Common myeloid progenitor, CD34-positive (primary cell): ENCODE results near the gene CADPS2.
"Not testable (repeated sequence)": the region's sequence is repeated elsewhere in the genome, so short reads cannot be mapped to it uniquely, and the experiment has no call there.

Experiments
- CTCF ChIA-PET: fragments of 350-600 bp; sonication (Branson Sonifier 250); formaldehyde crosslinking; loops from one replicate; lab custom pipeline; 2021; ENCODE audit warnings: antibody characterized with exemption; lab: Charles Lee
- POLR2A ChIA-PET: fragments of 350-600 bp; sonication (Branson Sonifier 250); formaldehyde crosslinking; loops from one replicate; lab custom pipeline; 2021; ENCODE audit warnings: antibody characterized with exemption; lab: Charles Lee
- DNase-seq, 3 donors: peaks; one replicate each; pipeline versions ENCODE4 v3.0.0 to v3.0.0-alpha.2; 2013
- H3K27ac ChIP-seq, 2 experiments: 1 replicate in 1 of 2; 2 replicates in 1 of 2; pipeline ENCODE4 v1.7.0; 2013; ENCODE audit warnings: inconsistent platforms in 2 of 2, low read length in 2 of 2, mild to moderate bottlenecking in 2 of 2, low read depth in 1 of 2, moderate library complexity in 1 of 2; ENCODE audit not compliant: severe bottlenecking in 2 of 2, insufficient read depth in 1 of 2, poor library complexity in 1 of 2
- H3K27me3 ChIP-seq, 5 experiments: replicated peaks in 2 of 5; 1 replicate in 3 of 5; 2 replicates in 2 of 5; pipeline versions ENCODE4 v1.6.1 to v1.7.0; 2013; ENCODE audit warnings: low read length in 4 of 5, mild to moderate bottlenecking in 2 of 5, moderate library complexity in 2 of 5, inconsistent platforms in 1 of 5; ENCODE audit not compliant: insufficient read depth in 5 of 5, control insufficient read depth in 4 of 5
- H3K36me3 ChIP-seq, 4 experiments: 1 replicate in 2 of 4; 2 replicates in 2 of 4; pipeline versions ENCODE4 v1.6.1 to v1.7.0; 2013; ENCODE audit warnings: low read length in 3 of 4, control low read depth in 1 of 4, mild to moderate bottlenecking in 1 of 4; ENCODE audit not compliant: control insufficient read depth in 4 of 4, insufficient read depth in 4 of 4
- H3K4me1 ChIP-seq, 4 experiments: 1 replicate in 3 of 4; 2 replicates in 1 of 4; pipeline versions ENCODE4 v1.6.1 to v1.7.1; 2013; ENCODE audit warnings: low read length in 3 of 4, mild to moderate bottlenecking in 3 of 4, control low read depth in 1 of 4, inconsistent platforms in 1 of 4, moderate library complexity in 1 of 4; ENCODE audit not compliant: control insufficient read depth in 4 of 4, insufficient read depth in 4 of 4; ENCODE audit errors: control extremely low read depth in 1 of 4
- H3K4me3 ChIP-seq, 7 experiments: 1 replicate in 4 of 7; 2 replicates in 3 of 7; pipeline versions ENCODE4 v1.5.1 to v1.7.0; 2013; ENCODE audit warnings: mild to moderate bottlenecking in 7 of 7, low read length in 6 of 7, moderate library complexity in 6 of 7, inconsistent platforms in 2 of 7, low read depth in 2 of 7, control low read depth in 1 of 7; ENCODE audit not compliant: insufficient read depth in 4 of 7, control insufficient read depth in 1 of 7; ENCODE audit errors: extremely low read depth in 1 of 7
- H3K9me3 ChIP-seq, 5 experiments: 1 replicate in 4 of 5; 2 replicates in 1 of 5; pipeline versions ENCODE4 v1.6.1 to v1.7.1; 2013; ENCODE audit warnings: low read length in 4 of 5, mild to moderate bottlenecking in 2 of 5, inconsistent platforms in 1 of 5, low read depth in 1 of 5, moderate library complexity in 1 of 5; ENCODE audit not compliant: control insufficient read depth in 4 of 5, insufficient read depth in 2 of 5; ENCODE audit errors: control extremely low read depth in 1 of 5
- WGBS: methylation state at CpG from one replicate; pipeline ENCODE4 v1.1.5; 2013; ENCODE audit not compliant: insufficient coverage; 5-methylcytosine and 5-hydroxymethylcytosine counted together

CADPS2 gene

DNA sequence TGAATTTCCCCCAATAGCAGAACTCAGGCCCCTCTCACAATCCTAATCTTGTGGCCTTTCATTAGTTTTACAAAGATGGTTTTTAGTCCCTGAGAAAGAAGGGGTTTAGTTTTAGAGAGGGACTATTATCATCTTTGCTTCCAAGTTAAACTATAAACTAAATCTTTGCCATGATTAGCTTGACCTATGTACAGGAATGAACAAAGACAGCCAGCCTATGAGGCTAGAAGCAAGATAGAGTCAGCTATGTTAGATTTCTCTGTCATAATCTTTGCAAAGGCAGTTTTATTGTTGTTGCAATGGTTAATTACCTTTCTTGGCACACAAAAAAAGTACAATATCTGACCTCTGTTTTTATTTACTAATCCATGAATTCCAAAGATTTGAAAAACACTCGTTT lies 206.4 kb downstream of the CADPS2 start:
- Histone ChIP-seq H3K36me3 (no peaks in the 10 kb centered on the region), H3K27me3 (no peaks in the 10 kb centered on the region), H3K27ac (no peak overlapping the region), H3K4me3 (no peak overlapping the region), H3K4me1 (no peaks in the 10 kb centered on the region), H3K9me3 (no peaks in the 10 kb centered on the region)
- WGBS, result no CpG with 5 or more reads among the region's 1 CpG
- ChIA-PET POLR2A (no interaction called here), CTCF (no interaction called here)
- DNase-seq, result no peak

DNA sequence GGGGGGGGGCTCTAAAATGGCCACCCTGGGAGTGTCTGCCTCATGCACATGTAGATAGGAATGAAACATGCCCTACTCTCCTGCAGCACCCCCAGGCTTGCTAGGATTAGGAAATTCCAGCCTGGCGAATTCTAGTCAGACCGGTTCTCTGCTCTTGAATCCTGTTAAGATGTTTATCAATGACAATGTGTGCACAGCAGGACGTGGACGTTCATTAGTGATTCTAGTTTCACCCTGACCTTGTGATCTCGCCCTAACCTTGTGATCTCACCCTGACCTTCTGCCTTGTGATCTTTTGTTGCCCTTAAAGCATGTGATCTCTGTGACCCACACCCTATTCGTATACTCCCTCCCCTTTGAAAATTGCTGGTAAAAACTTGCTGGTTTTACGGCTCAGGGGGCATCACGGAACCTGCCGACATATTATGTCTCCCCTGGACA lies 207.0 kb downstream of the CADPS2 start:
- H3K9me3 ChIP-seq, H3K27ac ChIP-seq, DNase-seq, H3K4me1 ChIP-seq, H3K36me3 ChIP-seq, CTCF ChIA-PET, H3K27me3 ChIP-seq, POLR2A ChIA-PET, H3K4me3 ChIP-seq: not testable (repeated sequence)
- WGBS, result 81% methylated on average over 9 of the region's 9 CpGs

DNA sequence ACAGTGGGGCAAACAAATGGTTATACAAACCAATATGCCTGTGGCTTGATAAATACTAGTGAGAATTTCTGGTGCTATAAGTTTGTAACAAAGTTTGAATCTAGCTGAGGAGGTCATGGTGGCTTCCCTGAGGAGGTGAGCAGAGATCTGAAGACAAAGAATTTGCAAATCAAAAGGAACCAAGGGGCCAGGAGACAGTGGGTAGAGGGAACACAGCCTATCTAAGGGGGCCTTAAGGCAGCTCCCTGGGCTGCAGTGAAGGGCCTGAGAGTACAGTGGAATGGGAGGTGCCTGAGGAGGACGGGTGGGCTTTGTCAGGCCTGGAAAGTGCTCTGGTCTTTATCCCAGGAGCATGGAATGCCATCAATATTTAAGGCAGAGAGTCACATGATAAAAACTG lies 209.1 kb downstream of the CADPS2 start:
- Histone ChIP-seq H3K4me3 (no peak overlapping the region), H3K27me3 (no peaks in the 10 kb centered on the region), H3K9me3 (no peaks in the 10 kb centered on the region), H3K4me1 (no peaks in the 10 kb centered on the region), H3K36me3 (no peaks in the 10 kb centered on the region), H3K27ac (no peak overlapping the region)
- WGBS, result 100% methylated on average over 1 of the region's 1 CpG
- DNase-seq, result no peak
- ChIA-PET POLR2A (no interaction called here), CTCF (interaction anchor here (1.3 kb wide), 1 partner anchor 8 kb away, joined by 3 read pairs; no protein-coding TSS in a partner anchor)

DNA sequence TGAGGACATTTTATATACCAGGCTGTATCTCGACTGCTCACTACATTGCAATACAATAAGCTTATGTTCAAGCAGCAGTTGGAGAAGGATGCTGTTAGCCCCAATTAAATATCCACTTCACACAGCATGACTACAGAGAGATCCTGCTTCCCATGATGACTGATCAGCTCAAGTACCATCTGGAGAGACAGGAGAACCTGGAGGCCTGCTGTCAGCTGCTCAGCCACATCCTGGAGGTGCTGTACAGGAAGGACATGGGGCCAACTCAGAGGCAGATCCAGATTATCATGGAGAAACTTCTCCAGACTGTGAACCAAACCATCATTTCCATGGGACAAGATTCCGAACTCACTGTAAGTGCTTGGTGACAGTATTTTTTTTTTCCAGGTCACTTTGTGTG lies 209.8 kb downstream of the CADPS2 start:
- POLR2A ChIA-PET, result no interaction called here
- H3K27ac ChIP-seq, result no peak overlapping the region
- H3K4me1 ChIP-seq, result no peaks in the 10 kb centered on the region
- no peak overlapping the region for H3K4me3 ChIP-seq
- WGBS, result 89% methylated on average over 2 of the region's 2 CpGs
- CTCF ChIA-PET, result no interaction called here
- no peak for DNase-seq
- H3K9me3 ChIP-seq, result no peaks in the 10 kb centered on the region
- no peaks in the 10 kb centered on the region for H3K27me3 ChIP-seq
- H3K36me3 ChIP-seq, result no peaks in the 10 kb centered on the region

DNA sequence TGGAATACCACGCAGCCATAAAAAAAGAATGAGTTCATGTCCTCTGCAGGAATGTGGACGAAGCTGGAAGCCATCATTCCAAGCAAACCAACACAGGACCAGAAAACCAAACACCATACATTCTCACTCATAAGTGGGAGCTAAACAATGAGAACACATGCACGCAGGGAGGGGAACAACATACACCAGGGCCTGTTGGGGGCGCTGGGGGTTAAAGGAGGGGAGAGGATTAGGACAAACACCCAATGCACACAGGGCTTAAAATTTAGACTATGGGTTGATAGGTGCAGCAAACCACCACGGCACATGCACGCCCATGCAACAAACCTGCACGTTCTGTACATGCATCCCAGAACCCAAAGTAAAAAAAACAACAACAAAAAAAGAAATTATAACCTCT lies 210.6 kb downstream of the CADPS2 start:
- no peaks in the 10 kb centered on the region for H3K9me3 ChIP-seq
- no peaks in the 10 kb centered on the region for H3K4me1 ChIP-seq
- no peaks in the 10 kb centered on the region for H3K36me3 ChIP-seq
- ChIA-PET CTCF (no interaction called here), POLR2A (no interaction called here)
- H3K27ac ChIP-seq, result no peak overlapping the region
- DNase-seq, result no peak
- no peak overlapping the region for H3K4me3 ChIP-seq
- H3K27me3 ChIP-seq, result no peaks in the 10 kb centered on the region
- no CpG with 5 or more reads among the region's 7 CpGs for WGBS

DNA sequence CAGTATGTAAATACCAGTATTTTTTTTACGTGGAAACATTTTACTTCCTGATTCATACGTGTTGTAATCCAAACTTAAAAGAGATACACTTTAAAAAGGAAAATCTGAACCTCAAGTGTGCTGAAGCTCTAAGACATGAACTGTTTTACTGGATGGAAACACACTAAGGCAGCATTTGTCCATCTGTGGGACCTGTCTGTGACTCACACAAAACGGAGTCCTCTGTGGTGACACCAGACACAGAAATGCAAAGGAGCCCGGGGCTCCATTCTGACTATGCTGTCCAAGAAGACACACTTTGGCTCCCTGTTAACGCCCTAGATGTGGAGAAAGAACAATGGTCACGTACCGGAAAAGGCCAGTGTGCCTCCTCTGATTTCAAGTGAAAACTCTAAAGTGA lies 211.2 kb downstream of the CADPS2 start:
- no peaks in the 10 kb centered on the region for H3K27me3 ChIP-seq
- ChIA-PET CTCF (no interaction called here), POLR2A (no interaction called here)
- DNase-seq, result no peak
- H3K27ac ChIP-seq, result no peak overlapping the region
- H3K9me3 ChIP-seq, result no peaks in the 10 kb centered on the region
- H3K4me1 ChIP-seq, result no peaks in the 10 kb centered on the region
- H3K36me3 ChIP-seq, result no peaks in the 10 kb centered on the region
- WGBS, result 93% methylated on average over 5 of the region's 7 CpGs
- H3K4me3 ChIP-seq, result no peak overlapping the region

DNA sequence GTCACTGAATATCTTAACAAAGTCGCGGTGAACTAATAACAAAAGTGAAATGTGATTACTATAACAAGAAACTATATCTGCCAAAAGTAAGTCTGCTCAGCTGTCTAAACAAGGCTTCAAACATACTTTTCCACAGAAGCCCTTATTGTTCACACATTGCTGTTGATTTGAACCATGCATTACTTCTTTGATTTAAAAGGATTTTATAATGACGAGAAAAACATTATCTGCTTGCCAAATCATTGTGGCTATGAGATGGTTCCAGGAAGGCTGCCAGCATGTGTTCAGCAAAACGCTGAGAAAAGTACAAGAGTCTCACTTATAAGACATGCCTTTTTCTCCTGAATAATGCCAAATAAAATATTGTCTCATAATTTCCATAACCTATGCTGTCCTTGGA lies 211.8 kb downstream of the CADPS2 start:
- Histone ChIP-seq H3K4me1 (no peaks in the 10 kb centered on the region), H3K27ac (no peak overlapping the region), H3K9me3 (no peaks in the 10 kb centered on the region), H3K36me3 (no peaks in the 10 kb centered on the region), H3K4me3 (no peak overlapping the region), H3K27me3 (no peaks in the 10 kb centered on the region)
- ChIA-PET POLR2A (no interaction called here), CTCF (no interaction called here)
- no CpG with 5 or more reads among the region's 4 CpGs for WGBS
- DNase-seq, result no peak
